NB4 (cell line): ENCODE data around the gene GET3.

Experiments used
- DNase-seq: peaks from one replicate; pipeline ENCODE4 v3.0.0; 2010; ENCODE audit warnings: low read depth
- H3K4me3 ChIP-seq: one replicate; pipeline ENCODE4 v1.5.1; 2011; ENCODE audit warnings: mild to moderate bottlenecking, low read depth, low read length, moderate library complexity
- CTCF ChIP-seq: IDR thresholded peaks from one replicate; pipeline ENCODE4 v1.5.1; 2012; ENCODE audit warnings: low read depth, low read length
- MAX ChIP-seq: IDR thresholded peaks from 2 replicates; pipeline ENCODE4 v1.6.1; 2011; ENCODE audit warnings: low read depth, low read length
- MYC ChIP-seq: IDR thresholded peaks from 2 replicates; pipeline ENCODE4 v1.6.1; 2011; ENCODE audit warnings: low read depth, low read length
- POLR2A ChIP-seq: IDR thresholded peaks from 2 replicates; pipeline ENCODE4 v1.6.1; 2011; ENCODE audit warnings: mild to moderate bottlenecking; ENCODE audit not compliant: insufficient read length; ENCODE audit errors: extremely low read depth

The GET3 gene

GRCh38 chr19:12772323-12772722 lies 35.0 kb downstream of the GET3 start:
- no peak for DNase-seq
- no peak overlapping the region for H3K4me3 ChIP-seq
- TF ChIP-seq MYC (no peak), CTCF (no peak), MAX (no peak), POLR2A (no peak)

- no peak overlapping the region for H3K4me3 ChIP-seq
- TF ChIP-seq CTCF (peak; percentile 21), POLR2A (no peak), MAX (no peak)
- peak; percentile 49 for DNase-seq
Observed at GRCh38 chr19:12773571-12773970, 36.3 kb downstream of the GET3 start.

- TF ChIP-seq MAX (no peak), CTCF (no peak), MYC (no peak), POLR2A (no peak)
- H3K4me3 ChIP-seq: peak within 1 kb of the TSS; percentile 46
- no peak for DNase-seq
Observed at GRCh38 chr19:12774588-12775555, 37.6 kb downstream of the GET3 start, which contains the start of gene HOOK2. Gene HOOK2, minus strand, starts transcription at chr19:12775552. Its CDS starts 103 bp downstream, at chr19:12775449.

- DNase-seq: peak; percentile 82
- TF ChIP-seq CTCF (peak; percentile 82), POLR2A (no peak)
Observed at GRCh38 chr19:12777217-12778016, 40.1 kb downstream of the GET3 start.

GRCh38 chr19:12778017-12778904 lies 41.0 kb downstream of the GET3 start:
- TF ChIP-seq MAX (no peak; the same call in 1 of the 2 replicates), POLR2A (peak; percentile 15), MYC (peak; percentile 44; the same call in 1 of the 2 replicates), CTCF (no peak)
- H3K4me3 ChIP-seq: peak overlapping the region; percentile 69
- peak; percentile 67 for DNase-seq

More at GRCh38 chr19:12777217-12778016, 40.1 kb downstream of the GET3 start:
- H3K4me3 ChIP-seq: peak overlapping the region; percentile 69
